Fibroblast of upper back skin (primary cell): ENCODE data around the gene TMEM95.

Experiments used
- DNase-seq: peaks from one replicate; pipeline ENCODE4 v3.0.0-alpha.2; 2013

TMEM95 gene

DNA sequence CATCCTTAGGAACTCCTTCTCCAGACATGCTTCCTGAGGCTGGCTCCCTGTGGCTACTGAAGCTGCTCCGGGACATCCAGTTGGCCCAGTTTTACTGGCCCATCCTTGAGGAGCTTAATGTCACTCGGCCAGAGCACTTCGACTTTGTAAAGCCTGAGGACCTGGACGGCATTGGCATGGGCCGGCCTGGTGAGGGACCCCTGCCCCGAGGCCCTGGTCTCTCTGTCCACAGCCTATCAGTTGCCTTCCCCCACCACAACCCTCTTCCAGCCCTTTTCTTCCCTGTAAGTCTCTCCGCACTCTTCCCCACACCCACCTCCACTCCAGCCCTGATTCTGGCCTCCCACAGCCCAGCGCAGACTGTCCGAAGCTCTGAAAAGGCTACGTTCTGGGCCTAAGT is 27.9 kb downstream of the TMEM95 start:
- no peak for DNase-seq

GRCh38 chr17:7383371-7383741 is 28.4 kb downstream of the TMEM95 start:
- no peak for DNase-seq

GRCh38 chr17:7383742-7384488 is 29.0 kb downstream of the TMEM95 start:
- DNase-seq, result peak; percentile 26

DNA sequence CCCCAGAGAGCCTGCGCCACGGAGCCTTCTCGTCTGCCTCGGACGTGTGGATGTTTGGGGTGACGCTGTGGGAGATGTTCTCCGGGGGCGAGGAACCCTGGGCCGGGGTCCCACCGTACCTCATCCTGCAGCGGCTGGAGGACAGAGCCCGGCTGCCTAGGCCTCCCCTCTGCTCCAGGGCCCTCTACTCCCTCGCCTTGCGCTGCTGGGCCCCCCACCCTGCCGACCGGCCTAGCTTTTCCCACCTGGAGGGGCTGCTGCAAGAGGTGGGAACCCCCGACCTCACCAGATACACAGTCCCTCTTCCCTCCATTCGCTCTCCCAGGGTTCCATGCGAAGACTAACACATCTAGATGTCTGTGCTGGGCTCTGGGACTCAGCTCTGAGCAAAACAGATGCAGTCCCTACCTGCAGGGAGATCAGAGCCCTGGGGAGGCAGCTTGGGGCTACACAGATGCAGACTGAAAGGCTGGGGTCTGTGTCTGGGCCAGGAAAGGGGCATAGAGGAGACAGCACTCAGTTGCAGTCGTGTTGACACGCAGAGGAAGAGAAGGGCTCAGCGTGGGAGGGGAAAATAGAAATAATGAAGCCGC is 29.6 kb downstream of the TMEM95 start:
- no peak for DNase-seq

- no peak for DNase-seq
Observed at GRCh38 chr17:7388856-7389255, 33.9 kb downstream of the TMEM95 start.

- no peak for DNase-seq
Observed at GRCh38 chr17:7389924-7390910, 35.3 kb downstream of the TMEM95 start.

DNA sequence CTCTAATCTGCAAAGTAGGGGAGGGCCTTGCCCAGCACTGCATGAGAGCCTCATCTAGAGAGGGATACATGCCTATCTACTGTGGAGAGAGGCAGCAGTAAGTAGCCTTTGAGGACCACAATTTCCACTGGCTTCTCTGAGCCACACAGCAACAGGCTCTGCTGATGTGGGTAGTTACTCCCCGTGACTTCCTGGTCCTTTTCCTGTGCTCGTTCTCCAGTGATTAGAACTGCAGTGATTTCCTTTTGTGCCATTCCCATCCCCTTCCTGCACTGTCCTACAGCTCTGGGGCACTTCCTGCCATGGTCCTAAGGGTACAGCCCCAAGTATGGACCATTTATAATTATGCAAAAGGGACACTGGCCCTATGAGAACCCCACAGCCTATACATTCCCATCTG is 36.4 kb downstream of the TMEM95 start:
- no peak for DNase-seq

DNA sequence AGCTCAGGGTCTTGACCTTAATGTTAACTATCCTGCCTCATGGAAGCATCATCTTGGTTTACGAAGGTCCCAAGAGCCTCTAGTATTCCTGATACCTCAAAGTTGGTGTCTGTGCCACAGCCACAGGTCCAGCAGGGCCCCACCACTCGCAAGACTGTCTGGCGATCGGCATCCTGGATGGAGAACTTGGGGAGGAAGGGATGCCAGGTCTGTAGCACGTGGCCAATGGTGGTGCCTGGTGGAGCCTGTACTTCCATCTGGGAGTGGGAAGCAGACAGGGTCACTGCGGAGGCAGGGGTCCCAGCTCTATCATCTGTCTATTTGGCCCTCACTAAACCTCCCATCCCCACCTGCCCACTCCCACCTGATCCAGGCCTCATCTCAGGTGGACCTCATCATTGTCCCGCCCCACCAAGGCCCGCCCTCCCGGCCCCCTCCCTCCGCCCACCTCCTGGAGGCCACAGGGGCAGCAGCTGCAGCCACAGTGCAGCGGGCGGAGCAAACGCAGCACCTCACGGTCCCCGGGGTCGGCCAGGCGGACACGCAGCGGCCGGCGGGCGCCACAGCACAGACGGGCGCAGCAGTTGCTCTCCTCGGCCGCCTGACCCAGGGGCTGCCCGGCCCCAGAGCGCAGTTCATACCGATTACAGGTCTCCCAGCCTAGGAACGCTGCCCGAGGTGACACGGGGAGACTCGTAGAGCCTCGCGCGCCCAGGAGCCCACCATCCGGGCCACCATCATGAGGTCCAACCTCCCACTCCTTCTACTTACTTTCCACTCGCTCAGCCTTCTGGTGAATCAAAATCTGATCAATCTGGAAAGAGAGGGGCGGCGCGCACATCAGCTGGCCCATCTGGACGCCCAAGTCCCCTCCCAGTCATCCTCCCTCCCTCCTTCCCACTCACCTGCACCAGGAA is 38.0 kb downstream of the TMEM95 start:
- no peak for DNase-seq

DNA sequence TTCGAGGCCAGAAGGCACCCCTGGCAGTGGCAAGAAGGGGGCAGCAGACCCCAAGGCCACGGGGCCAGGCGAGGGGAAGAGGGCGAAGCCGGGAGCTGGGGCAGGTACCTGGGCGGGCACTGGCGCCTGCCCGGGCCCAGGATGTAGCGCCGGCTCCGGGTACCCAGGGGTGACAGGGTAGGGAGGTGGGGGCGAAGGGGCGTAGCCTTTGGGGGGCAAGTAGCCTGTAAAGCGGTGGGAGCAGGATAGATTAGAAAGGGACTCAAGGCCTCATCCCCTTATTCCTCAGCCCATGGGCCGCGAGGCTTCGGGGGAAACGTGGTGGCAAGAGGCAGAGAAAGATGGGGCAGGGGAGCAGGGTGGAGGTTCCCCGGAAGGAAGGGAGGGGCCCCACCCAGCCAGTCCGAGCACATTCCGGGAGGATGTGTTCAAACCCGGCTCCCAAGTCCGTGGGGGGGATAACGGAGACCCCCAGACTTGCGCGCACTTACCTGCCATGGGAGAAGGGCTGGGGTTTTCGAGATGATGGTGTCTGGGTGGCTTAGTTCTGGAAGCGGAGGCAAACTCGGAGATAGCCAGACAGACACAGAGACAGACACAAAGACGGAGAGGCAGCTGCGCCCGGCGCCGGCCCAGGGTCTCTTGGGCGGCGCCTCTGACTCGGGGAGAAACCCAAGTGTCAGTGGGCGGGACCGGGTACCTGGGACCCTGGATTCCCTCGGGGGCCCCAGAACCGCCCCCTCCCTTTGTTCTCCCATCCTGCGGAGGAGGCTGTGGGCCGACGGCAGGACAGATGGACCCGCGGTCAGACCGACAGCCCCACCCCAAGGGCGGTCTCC is 38.9 kb downstream of the TMEM95 start:
- no peak for DNase-seq

DNA sequence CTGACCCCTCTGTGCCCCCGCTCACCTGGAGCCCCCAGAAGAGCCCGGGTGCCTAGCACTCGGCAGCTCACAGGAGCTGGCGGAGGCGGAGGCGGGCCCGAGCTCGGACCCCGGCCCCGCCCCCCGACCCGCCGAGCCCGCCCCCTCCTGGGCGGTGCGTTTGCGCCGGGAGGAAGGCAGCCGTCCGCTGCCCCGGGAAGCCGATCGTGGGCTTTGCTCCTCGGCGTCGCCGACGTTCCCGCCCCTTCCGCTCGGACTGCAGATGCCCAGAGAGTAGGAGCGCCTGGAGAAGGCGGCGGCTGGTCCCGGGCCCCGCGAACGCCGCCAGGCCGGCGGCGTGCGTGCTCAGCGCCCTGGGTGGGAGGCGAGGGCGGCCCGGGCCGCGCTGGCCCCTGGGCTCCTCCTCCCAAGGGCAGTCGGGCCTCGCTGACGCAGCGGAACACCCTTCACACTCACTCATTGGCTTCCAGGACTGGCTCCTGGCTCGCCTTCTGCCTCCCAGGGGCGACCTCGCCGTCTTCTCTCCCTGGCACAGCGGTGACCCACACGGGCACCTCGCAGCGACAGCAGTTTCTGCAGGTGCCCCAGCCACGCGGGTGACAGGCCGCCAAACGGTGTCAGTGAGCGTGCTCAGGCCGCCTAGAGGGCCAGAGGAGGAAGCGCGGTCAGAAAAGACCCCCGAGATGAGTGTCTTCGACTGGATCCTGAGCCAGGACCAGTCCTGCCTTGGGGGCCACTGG is 39.7 kb downstream of the TMEM95 start, which contains the start of gene PLSCR3:
Gene PLSCR3, minus strand, starts transcription at position 74 of the 740 bp plus-strand sequence. CDS start 415 bp downstream, outside the sequence.
- peak; percentile 83 for DNase-seq

GRCh38 chr17:7396147-7396546 is 41.2 kb downstream of the TMEM95 start:
- no peak for DNase-seq

DNA sequence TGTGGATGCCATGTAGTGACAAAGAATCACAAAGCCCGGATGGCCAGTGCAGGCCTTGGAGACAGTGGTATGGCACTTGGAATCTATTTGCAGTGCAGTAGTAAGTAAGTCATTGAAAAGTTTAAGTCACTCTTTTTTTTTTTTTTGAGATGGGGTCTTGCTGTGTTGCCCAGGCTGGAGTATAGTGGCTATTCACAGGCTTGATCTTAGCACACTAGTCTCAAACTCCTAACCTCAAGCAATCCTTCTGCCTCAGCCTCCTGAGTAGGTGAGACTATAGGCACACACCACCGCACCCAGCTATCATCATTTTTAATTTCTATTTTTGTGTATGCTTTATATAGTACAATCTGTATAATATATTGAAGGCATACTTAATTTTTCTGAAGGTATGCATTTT is 43.7 kb downstream of the TMEM95 start:
- no peak for DNase-seq

GRCh38 chr17:7403043-7403726 is 48.2 kb downstream of the TMEM95 start:
- no peak for DNase-seq

DNA sequence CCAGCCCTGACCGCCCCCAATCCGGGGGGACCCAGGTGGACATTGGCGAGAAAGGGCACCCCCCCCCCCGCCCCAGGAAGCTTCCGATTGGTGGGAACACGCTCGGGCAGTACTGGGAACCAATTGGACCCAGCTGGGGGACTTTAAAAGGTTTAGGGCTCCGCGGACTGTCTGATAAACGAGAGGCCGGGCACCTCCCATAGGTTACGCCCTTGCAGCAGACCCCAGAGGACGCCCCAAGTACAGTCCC is 48.7 kb downstream of the TMEM95 start:
- DNase-seq, result no peak

DNA sequence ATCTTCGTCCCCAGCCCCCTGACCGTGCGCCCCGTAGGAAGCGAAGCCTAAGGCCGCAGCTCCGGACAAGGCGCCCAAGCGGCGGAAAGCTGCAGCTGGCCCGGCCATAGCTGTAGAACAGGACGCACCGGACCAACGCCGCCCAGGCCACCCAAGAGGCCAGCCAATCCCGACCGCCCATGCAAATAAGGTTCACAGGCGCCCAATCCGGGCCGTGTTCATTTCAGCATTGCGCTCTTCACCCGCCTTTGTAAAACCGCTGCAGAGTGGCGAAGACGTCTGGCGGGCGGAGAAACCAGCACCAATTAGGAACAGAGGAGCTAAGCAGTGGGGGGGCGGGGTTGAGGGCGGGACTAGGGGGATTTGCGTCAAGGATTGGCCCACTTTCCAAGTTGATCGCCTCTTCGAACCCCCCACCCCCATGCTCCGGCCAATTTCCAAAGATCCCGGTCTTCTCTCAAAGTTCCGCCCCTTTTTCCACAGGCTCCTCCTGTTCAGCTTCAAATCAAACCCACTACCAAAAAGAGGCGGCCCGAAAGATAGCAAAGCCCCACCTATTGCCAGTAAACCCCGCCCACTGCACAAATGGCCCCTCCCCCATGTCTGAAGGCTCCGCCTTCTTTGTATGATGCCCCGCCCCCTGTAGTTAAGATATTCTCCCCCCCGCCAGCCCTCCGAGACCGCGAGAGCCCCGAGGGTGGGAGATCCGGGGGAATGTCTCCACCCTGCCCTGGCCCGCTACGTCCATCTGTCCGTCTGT is 49.2 kb downstream of the TMEM95 start, which contains the start of gene TMEM256:
Gene TMEM256, minus strand, starts transcription at position 121 of the 760 bp plus-strand sequence. Its CDS starts 13 bp downstream, at position 108.
- DNase-seq, result peak; percentile 100

GRCh38 chr17:7404737-7405349 is 49.9 kb downstream of the TMEM95 start:
- DNase-seq, result no peak

DNA sequence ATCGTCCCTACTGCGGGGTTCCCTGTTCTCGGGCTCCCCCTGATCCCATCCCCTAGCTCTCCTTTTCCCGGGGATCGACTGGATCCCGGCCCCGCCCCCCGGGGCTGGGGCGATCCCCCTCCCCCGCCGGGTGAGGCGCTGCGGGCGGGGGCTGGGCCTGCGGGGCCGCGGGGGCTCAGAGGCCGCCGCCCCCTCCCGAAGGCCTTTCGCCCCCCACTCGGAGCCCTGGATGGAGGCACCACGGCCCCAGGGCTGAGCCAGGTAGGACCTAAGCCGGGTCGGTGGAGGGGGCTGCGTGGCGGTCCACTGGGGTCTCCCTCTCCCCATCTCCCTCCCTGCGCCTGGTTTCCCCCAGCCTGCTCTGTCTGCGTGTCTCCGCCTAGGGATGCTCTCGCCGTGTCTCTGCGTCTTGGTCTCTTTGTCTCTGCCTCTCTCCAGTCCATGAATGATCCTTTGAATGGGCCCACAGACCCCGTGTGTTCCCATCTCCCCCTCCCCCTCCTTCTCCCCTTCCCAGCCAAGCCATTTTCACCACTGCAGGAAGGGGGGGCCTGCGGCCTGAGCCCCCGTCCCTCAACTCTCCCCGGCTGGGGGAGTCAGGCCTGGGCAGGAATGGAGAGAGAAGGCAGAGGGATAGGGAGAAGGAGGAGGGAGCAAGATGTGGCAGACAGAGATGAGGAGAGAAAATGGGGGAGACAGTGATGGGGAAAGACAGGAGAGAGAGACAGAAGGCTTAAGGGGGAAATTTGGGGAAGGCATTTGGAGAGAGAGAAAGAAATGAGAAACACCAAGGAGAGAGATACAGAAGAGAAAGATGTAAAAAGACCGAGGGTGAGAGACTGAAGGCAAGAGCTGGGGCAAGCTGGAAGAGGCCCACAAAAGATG is 50.6 kb downstream of the TMEM95 start:
- DNase-seq, result no peak
